Stomach smooth muscle (tissue), 2 donors: ENCODE measurements around the gene ERC2.
"Not testable (repeated sequence)": the region's sequence is repeated elsewhere in the genome, so short reads cannot be mapped to it uniquely, and the experiment has no call there.

ENCODE experiments used
- H3K27ac ChIP-seq: one replicate; pipeline ENCODE4 v1.7.0; 2013; ENCODE audit warnings: mild to moderate bottlenecking, low read length, inconsistent platforms
- H3K27me3 ChIP-seq, 2 donors: one replicate each; pipeline ENCODE4 v1.7.0; 2013; ENCODE audit warnings: low read length in 2 of 2; ENCODE audit not compliant: insufficient read depth in 2 of 2, control insufficient read depth in 1 of 2
- H3K36me3 ChIP-seq, 2 donors: one replicate each; pipeline ENCODE4 v1.7.0; 2013; ENCODE audit warnings: low read length in 2 of 2; ENCODE audit not compliant: control insufficient read depth in 2 of 2, insufficient read depth in 2 of 2
- H3K4me1 ChIP-seq: one replicate; pipeline ENCODE4 v1.7.0; 2013; ENCODE audit warnings: low read length; ENCODE audit not compliant: control insufficient read depth, insufficient read depth
- H3K4me3 ChIP-seq, 2 donors: one replicate each; pipeline ENCODE4 v1.7.0; 2013; ENCODE audit warnings: low read length in 2 of 2
- H3K9ac ChIP-seq, 2 donors: one replicate each; pipeline ENCODE4 v1.7.0; 2013; ENCODE audit warnings: low read length in 2 of 2, mild to moderate bottlenecking in 1 of 2
- H3K9me3 ChIP-seq, 2 donors: one replicate each; pipeline ENCODE4 v1.7.0; 2013; ENCODE audit warnings: low read length in 2 of 2; ENCODE audit not compliant: control insufficient read depth in 2 of 2
- donor health status: healthy.
- donor health status: Pancreatic carcinoma.

ERC2 gene

GRCh38 chr3:56094170-56094569 is 374.1 kb downstream of the ERC2 start:
- Histone ChIP-seq H3K27ac (no peak overlapping the region), H3K36me3 (no peaks in the 10 kb centered on the region), H3K9ac (no peak overlapping the region), H3K9me3 (no peaks in the 10 kb centered on the region), H3K4me1 (no peaks in the 10 kb centered on the region), H3K27me3 (no peaks in the 10 kb centered on the region), H3K4me3 (no peak overlapping the region)

GRCh38 chr3:56089739-56090138 is 378.5 kb downstream of the ERC2 start:
- no peak overlapping the region for H3K27ac ChIP-seq
- H3K4me1 ChIP-seq: no peaks in the 10 kb centered on the region
- no peaks in the 10 kb centered on the region for H3K36me3 ChIP-seq
- H3K9ac ChIP-seq: no peak overlapping the region
- H3K27me3 ChIP-seq: no peaks in the 10 kb centered on the region
- no peaks in the 10 kb centered on the region for H3K9me3 ChIP-seq
- H3K4me3 ChIP-seq: no peak overlapping the region

- no peak overlapping the region for H3K4me3 ChIP-seq
- H3K9me3 ChIP-seq: no peaks in the 10 kb centered on the region
- H3K27ac ChIP-seq: no peak overlapping the region
- H3K4me1 ChIP-seq: no peaks in the 10 kb centered on the region
- no peak overlapping the region for H3K9ac ChIP-seq
- H3K27me3 ChIP-seq: no peaks in the 10 kb centered on the region
- H3K36me3 ChIP-seq: no peaks in the 10 kb centered on the region
Observed at GRCh38 chr3:56087451-56088053, 380.7 kb downstream of the ERC2 start.

GRCh38 chr3:56086355-56086754 is 381.9 kb downstream of the ERC2 start:
- no peaks in the 10 kb centered on the region for H3K9me3 ChIP-seq
- H3K4me3 ChIP-seq: no peak overlapping the region
- no peak overlapping the region for H3K9ac ChIP-seq
- H3K4me1 ChIP-seq: no peaks in the 10 kb centered on the region
- no peak overlapping the region for H3K27ac ChIP-seq
- H3K27me3 ChIP-seq: no peaks in the 10 kb centered on the region
- no peaks in the 10 kb centered on the region for H3K36me3 ChIP-seq

DNA sequence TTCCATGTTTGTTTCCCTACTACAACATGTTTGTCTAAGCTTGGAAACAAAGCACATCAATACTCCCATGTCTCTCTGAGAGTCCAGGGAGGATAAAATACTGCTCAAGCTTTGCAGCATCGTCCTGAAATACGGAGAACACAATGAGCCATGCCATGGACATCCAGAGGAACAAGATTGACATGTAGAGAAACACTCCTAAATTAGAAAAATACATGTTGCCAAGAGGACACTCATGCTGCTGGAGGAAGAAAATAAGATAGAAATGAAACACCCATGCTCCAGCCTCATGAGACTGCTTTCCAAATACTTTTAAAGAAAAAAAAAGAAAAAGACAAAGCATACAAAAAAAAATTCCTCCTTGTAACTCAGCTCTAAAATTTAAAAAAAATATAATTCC is 387.0 kb downstream of the ERC2 start:
- no peaks in the 10 kb centered on the region for H3K27me3 ChIP-seq
- H3K36me3 ChIP-seq: no peaks in the 10 kb centered on the region
- H3K4me1 ChIP-seq: no peaks in the 10 kb centered on the region
- no peak overlapping the region for H3K4me3 ChIP-seq
- H3K27ac ChIP-seq: no peak overlapping the region
- H3K9me3 ChIP-seq: no peaks in the 10 kb centered on the region
- H3K9ac ChIP-seq: no peak overlapping the region

GRCh38 chr3:56076746-56077145 is 391.5 kb downstream of the ERC2 start:
- Histone ChIP-seq H3K27ac (no peak overlapping the region), H3K4me3 (no peak overlapping the region), H3K9ac (no peak overlapping the region), H3K36me3 (no peaks in the 10 kb centered on the region), H3K27me3 (no peaks in the 10 kb centered on the region), H3K4me1 (no peaks in the 10 kb centered on the region), H3K9me3 (no peaks in the 10 kb centered on the region)

DNA sequence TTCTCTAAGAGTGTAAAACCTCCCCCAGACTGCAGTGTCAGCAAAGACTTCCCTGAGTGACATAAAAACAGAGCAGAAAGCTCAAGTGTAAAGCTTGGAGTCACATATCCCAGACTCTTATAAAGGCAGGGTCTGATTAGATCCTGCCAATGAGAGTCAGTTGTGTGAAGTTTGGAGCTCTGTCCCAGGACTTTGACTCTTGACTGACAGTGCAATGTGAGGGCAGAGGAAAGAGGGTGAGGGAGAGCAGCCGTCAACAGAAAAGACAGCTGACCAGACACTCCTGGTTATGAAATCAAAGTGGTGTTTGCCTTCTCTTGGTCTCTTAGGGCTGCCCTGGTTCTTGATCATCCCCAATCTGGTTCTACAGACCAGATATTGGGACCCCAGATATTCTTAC is 393.2 kb downstream of the ERC2 start:
- Histone ChIP-seq H3K27me3 (no peaks in the 10 kb centered on the region), H3K27ac (no peak overlapping the region), H3K4me1 (no peaks in the 10 kb centered on the region), H3K9ac (no peak overlapping the region), H3K4me3 (no peak overlapping the region), H3K36me3 (no peaks in the 10 kb centered on the region), H3K9me3 (no peaks in the 10 kb centered on the region)

GRCh38 chr3:56069766-56070165 is 398.5 kb downstream of the ERC2 start:
- no peak overlapping the region for H3K27ac ChIP-seq
- no peaks in the 10 kb centered on the region for H3K4me1 ChIP-seq
- H3K36me3 ChIP-seq: no peaks in the 10 kb centered on the region
- H3K9me3 ChIP-seq: peaks cover 0 to 3% of the 10 kb centered on the region in 2 donors
- no peak overlapping the region for H3K4me3 ChIP-seq
- H3K27me3 ChIP-seq: no peaks in the 10 kb centered on the region
- H3K9ac ChIP-seq: no peak overlapping the region

DNA sequence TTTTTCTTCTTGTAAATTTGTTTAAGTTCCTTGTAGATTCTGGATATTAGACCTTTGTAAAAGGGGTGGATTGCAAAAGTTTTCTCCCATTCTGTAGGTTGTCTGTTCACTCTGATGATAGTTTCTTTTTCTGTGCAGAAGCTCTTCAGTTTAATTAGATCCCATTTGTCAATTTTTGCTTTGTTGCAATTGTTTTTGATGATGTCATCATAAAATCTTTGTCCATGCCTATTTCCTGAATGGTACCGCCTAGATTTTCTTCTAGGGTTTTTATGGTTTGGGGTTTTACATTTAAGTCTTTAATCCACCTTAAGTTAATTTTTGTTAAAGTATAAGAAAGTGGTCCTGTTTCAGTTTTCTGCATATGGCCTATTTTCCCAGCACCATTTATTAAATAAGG is 401.9 kb downstream of the ERC2 start:
- H3K9ac ChIP-seq, H3K9me3 ChIP-seq, H3K27me3 ChIP-seq, H3K4me3 ChIP-seq, H3K27ac ChIP-seq, H3K36me3 ChIP-seq, H3K4me1 ChIP-seq: not testable (repeated sequence)

DNA sequence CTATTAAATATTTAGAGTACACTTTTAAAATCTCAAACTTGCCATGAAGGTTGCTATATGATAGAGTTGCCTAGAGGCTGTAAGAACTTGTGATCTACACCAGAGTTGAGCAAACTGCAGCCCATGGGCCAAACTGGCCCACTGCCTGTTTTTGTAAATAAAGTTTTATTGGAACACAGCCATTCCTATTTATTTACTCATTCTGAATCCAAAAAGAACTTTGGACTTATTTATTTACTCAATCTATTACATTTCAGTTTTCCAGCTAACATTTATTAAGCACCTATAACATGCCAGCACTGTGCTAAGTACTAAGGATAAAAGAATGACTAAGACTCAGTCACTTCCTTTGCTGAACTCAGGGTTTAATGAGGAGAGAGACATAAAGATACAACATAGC is 403.6 kb downstream of the ERC2 start:
- no peak overlapping the region for H3K4me3 ChIP-seq
- no peaks in the 10 kb centered on the region for H3K27me3 ChIP-seq
- no peaks in the 10 kb centered on the region for H3K36me3 ChIP-seq
- H3K9ac ChIP-seq: no peak overlapping the region
- no peak overlapping the region for H3K27ac ChIP-seq
- peaks cover 2 to 3% of the 10 kb centered on the region in 2 donors for H3K9me3 ChIP-seq
- no peaks in the 10 kb centered on the region for H3K4me1 ChIP-seq

- H3K4me3 ChIP-seq: no peak overlapping the region
- no peaks in the 10 kb centered on the region for H3K4me1 ChIP-seq
- H3K27me3 ChIP-seq: no peaks in the 10 kb centered on the region
- H3K9me3 ChIP-seq: peaks cover 2 to 3% of the 10 kb centered on the region in 2 donors
- no peaks in the 10 kb centered on the region for H3K36me3 ChIP-seq
- no peak overlapping the region for H3K27ac ChIP-seq
- no peak overlapping the region for H3K9ac ChIP-seq
Observed at GRCh38 chr3:56061279-56061626, 407.0 kb downstream of the ERC2 start.
